ENCODE results near the gene KIAA0753. TPM values are rescaled to one million over a fixed set of nuclear protein-coding genes. Genes with fewer than 3 reads are reported as not detected.
"Not testable (repeated sequence)": the region's sequence is repeated elsewhere in the genome, so short reads cannot be mapped to it uniquely, and the experiment has no call there.

KIAA0753 gene
- total RNA-seq, 1 experiment from 2014 or later = 6.9 TPM

DNA sequence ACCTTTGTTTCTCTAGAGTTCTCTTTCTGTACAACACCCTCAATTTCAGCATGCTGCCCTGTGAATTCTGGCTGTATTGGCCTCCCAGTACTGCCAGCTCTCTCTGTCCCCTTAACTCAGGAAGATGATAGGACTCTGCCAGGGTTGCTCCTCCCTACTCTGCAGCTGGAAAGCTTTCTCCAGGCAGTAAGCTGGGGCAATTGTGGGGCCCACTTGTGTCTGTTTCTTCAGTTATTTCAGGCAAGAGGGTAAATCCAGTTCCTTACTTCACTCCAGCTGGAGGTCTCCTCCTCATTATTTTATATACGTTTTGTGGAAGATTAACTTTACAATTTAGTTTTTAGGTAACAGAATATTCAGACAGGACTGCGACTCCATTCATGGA is 20.9 kb upstream of the KIAA0753 start:
- no peaks in the 10 kb centered on the region for H3K9me2 ChIP-seq (replicated peaks; ENCODE audit: low read length)
- H4K20me1 ChIP-seq (ENCODE audit: low read length) = no peaks in the 10 kb centered on the region
- H3K27ac ChIP-seq (ENCODE audit: low read length) = no peak overlapping the region
- no peak overlapping the region for H2AFZ ChIP-seq (ENCODE audit: low read length)
- no peak overlapping the region for H3K4me3 ChIP-seq (ENCODE audit: low read length)
- no peak for ATAC-seq
- no peak overlapping the region for H3K9ac ChIP-seq (ENCODE audit: low read length)
- ChIA-PET CTCF (no interaction called here), POLR2A (ENCODE audit: unreplicated experiment) (interaction anchor here (0.6 kb wide), 1 partner anchor 123 kb away, joined by 4 read pairs; no protein-coding TSS in a partner anchor)
- no peak for DNase-seq
- H3K79me2 ChIP-seq (ENCODE audit: low read length) = no peaks in the 10 kb centered on the region
- no peak for TF ChIP-seq EZH2phosphoT487 (IDR thresholded peaks at IDR 0.05; ENCODE audit: borderline replicate concordance, low read length)
- no peak for TF ChIP-seq EZH2 (IDR thresholded peaks at IDR 0.05; ENCODE audit: low read length, unreplicated experiment)
- TF ChIP-seq, protein P1, sequence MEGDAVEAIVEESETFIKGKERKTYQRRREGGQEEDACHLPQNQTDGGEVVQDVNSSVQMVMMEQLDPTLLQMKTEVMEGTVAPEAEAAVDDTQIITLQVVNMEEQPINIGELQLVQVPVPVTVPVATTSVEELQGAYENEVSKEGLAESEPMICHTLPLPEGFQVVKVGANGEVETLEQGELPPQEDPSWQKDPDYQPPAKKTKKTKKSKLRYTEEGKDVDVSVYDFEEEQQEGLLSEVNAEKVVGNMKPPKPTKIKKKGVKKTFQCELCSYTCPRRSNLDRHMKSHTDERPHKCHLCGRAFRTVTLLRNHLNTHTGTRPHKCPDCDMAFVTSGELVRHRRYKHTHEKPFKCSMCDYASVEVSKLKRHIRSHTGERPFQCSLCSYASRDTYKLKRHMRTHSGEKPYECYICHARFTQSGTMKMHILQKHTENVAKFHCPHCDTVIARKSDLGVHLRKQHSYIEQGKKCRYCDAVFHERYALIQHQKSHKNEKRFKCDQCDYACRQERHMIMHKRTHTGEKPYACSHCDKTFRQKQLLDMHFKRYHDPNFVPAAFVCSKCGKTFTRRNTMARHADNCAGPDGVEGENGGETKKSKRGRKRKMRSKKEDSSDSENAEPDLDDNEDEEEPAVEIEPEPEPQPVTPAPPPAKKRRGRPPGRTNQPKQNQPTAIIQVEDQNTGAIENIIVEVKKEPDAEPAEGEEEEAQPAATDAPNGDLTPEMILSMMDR (conservative IDR thresholded peaks at IDR 0.05; ENCODE audit: low read depth, low read length) = no peak
- no peaks in the 10 kb centered on the region for H3K9me3 ChIP-seq (ENCODE audit: low read length)
- BruUV-seq (replicated peaks) = no TSS peak
- H3F3A ChIP-seq (ENCODE audit: low read length, unreplicated experiment) = no peaks in the 10 kb centered on the region
- H3K4me2 ChIP-seq (ENCODE audit: low read length) = no peak overlapping the region
- no peaks in the 10 kb centered on the region for H3K4me1 ChIP-seq (ENCODE audit: insufficient read depth, low read length)
- no peaks in the 10 kb centered on the region for H3K27me3 ChIP-seq (ENCODE audit: low read length)
- intact Hi-C loops (cut with micrococcal nuclease) = no loop called here
- no peaks in the 10 kb centered on the region for H3K36me3 ChIP-seq (ENCODE audit: low read depth, low read length)

DNA sequence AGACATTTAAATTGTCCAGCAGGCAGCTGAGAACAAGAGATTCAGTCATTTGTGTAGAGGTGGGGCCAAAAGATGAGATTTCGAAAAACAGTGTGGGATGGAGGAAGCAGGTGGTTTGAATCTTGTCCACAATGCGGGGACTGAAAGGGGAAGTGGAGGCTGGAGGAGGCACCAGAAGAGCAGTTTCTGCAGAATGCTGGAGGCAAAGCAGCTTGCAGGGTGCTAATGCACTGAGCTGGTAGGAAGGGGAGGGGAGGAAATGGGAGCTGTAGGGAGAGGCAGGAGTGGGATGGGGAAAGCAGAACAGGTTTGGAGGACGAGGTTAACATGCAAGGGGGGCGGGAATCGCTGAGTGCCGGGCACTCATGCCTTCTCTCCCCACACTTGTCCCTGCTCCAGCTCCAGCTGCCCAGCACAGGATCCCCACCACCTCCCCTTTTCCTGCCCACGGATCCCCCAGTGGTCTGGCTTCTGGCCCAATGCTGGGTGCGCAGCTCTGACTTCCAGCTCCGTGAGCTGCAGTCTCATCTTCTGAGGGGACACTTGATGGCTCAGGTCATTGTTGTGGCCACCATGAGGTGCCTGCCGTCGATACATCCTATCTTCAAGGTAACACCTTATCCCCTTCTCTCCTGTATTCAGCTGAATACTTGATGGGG is 20.4 kb upstream of the KIAA0753 start:
- Histone ChIP-seq H3K27ac (ENCODE audit: low read length) (no peak overlapping the region), H3K36me3 (ENCODE audit: low read depth, low read length) (no peaks in the 10 kb centered on the region), H3F3A (ENCODE audit: low read length, unreplicated experiment) (no peaks in the 10 kb centered on the region), H3K9me2 (replicated peaks; ENCODE audit: low read length) (no peaks in the 10 kb centered on the region), H2AFZ (ENCODE audit: low read length) (no peak overlapping the region), H3K9ac (ENCODE audit: low read length) (no peak overlapping the region), H3K4me3 (ENCODE audit: low read length) (no peak overlapping the region), H3K4me1 (ENCODE audit: insufficient read depth, low read length) (no peaks in the 10 kb centered on the region), H4K20me1 (ENCODE audit: low read length) (no peaks in the 10 kb centered on the region), H3K27me3 (ENCODE audit: low read length) (no peaks in the 10 kb centered on the region), H3K79me2 (ENCODE audit: low read length) (no peaks in the 10 kb centered on the region), H3K9me3 (ENCODE audit: low read length) (no peaks in the 10 kb centered on the region), H3K4me2 (ENCODE audit: low read length) (no peak overlapping the region)
- intact Hi-C loops (cut with micrococcal nuclease) = no loop called here
- DNase-seq (no peak), ATAC-seq (no peak)
- TF ChIP-seq EZH2phosphoT487 (IDR thresholded peaks at IDR 0.05; ENCODE audit: borderline replicate concordance, low read length) = no peak
- no peak for TF ChIP-seq EZH2 (IDR thresholded peaks at IDR 0.05; ENCODE audit: low read length, unreplicated experiment)
- TF ChIP-seq, protein P1 (conservative IDR thresholded peaks at IDR 0.05; ENCODE audit: low read depth, low read length) = no peak
- POLR2A ChIA-PET (ENCODE audit: unreplicated experiment) = no interaction called here
- CTCF ChIA-PET = no interaction called here
- BruUV-seq (replicated peaks) = no TSS peak

DNA sequence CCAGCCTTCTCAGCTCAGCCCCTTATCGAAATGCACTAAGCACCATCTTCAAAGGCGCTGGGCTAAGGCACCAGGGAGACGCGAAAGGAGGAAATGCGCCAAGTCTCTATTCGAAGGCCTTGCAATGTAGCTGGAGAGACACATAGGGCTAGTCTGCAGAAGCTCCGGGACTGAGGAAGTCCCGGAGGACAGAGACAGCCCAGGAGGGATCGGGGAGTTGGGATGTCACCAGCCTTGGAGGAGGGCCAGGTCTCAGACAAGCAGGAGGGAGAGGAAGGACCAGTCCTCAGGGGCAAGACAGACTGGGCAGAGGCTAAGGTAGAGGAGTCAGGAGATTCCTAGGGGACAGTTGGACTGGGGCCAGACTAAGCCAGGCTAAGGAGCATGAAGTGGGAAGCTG is 19.6 kb upstream of the KIAA0753 start:
- ChIA-PET POLR2A (ENCODE audit: unreplicated experiment) (no interaction called here), CTCF (no interaction called here)
- Histone ChIP-seq H3K9me3 (ENCODE audit: low read length) (no peaks in the 10 kb centered on the region), H3K9me2 (replicated peaks; ENCODE audit: low read length) (no peaks in the 10 kb centered on the region), H2AFZ (ENCODE audit: low read length) (no peak overlapping the region), H3K36me3 (ENCODE audit: low read depth, low read length) (no peaks in the 10 kb centered on the region), H3F3A (ENCODE audit: low read length, unreplicated experiment) (no peaks in the 10 kb centered on the region), H3K4me3 (ENCODE audit: low read length) (no peak overlapping the region), H3K79me2 (ENCODE audit: low read length) (no peaks in the 10 kb centered on the region), H3K27me3 (ENCODE audit: low read length) (no peaks in the 10 kb centered on the region), H3K9ac (ENCODE audit: low read length) (no peak overlapping the region), H4K20me1 (ENCODE audit: low read length) (no peaks in the 10 kb centered on the region), H3K4me1 (ENCODE audit: insufficient read depth, low read length) (no peaks in the 10 kb centered on the region), H3K27ac (ENCODE audit: low read length) (no peak overlapping the region), H3K4me2 (ENCODE audit: low read length) (no peak overlapping the region)
- ATAC-seq = no peak
- TF ChIP-seq, protein P1 (conservative IDR thresholded peaks at IDR 0.05; ENCODE audit: low read depth, low read length) = no peak
- TF ChIP-seq EZH2phosphoT487 (IDR thresholded peaks at IDR 0.05; ENCODE audit: borderline replicate concordance, low read length) (no peak), EZH2 (IDR thresholded peaks at IDR 0.05; ENCODE audit: low read length, unreplicated experiment) (no peak)
- no TSS peak for BruUV-seq (replicated peaks)
- DNase-seq = no peak
- intact Hi-C loops (cut with micrococcal nuclease) = no loop called here

DNA sequence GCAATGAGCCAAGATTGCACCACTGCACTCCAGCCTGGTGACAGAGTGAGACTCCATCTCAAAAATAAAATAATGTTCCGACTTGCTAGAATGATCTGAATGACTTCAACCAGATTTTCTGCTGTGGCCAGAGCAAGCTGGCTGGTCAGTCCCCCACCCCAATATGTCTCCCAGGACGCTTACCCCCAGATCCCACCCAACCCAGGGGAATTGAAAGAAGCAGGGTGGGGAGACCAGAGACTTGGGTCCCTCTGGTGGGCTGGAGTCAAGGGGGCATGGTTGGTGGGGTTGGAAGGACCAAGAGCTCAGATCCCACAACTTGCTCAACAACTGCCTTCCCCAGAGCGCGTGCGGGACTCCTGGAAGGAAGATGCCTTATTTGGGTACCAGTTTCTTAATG is 17.9 kb upstream of the KIAA0753 start:
- POLR2A ChIA-PET (ENCODE audit: unreplicated experiment); H3K9me3 ChIP-seq (ENCODE audit: low read length); H3K36me3 ChIP-seq (ENCODE audit: low read depth, low read length); H3K9me2 ChIP-seq (replicated peaks; ENCODE audit: low read length); H3K4me3 ChIP-seq (ENCODE audit: low read length); ATAC-seq; H3K9ac ChIP-seq (ENCODE audit: low read length); CTCF ChIA-PET; DNase-seq; H3F3A ChIP-seq (ENCODE audit: low read length, unreplicated experiment); H4K20me1 ChIP-seq (ENCODE audit: low read length); BruUV-seq (replicated peaks); H3K27me3 ChIP-seq (ENCODE audit: low read length); H3K4me1 ChIP-seq (ENCODE audit: insufficient read depth, low read length); H2AFZ ChIP-seq (ENCODE audit: low read length); H3K4me2 ChIP-seq (ENCODE audit: low read length); intact Hi-C loops (cut with micrococcal nuclease); H3K79me2 ChIP-seq (ENCODE audit: low read length); H3K27ac ChIP-seq (ENCODE audit: low read length): not testable (repeated sequence)
